HepG2 (cell line): ENCODE measurements around the gene CLEC18C. TPM values are rescaled to one million over a fixed set of nuclear protein-coding genes. Genes with fewer than 3 reads are reported as not detected.

Source experiments
- KLF6 ChIP-seq: IDR thresholded peaks from 2 replicates; pipeline ENCODE4 v1.8.0; 2016; ENCODE audit warnings: missing biosample characterization, missing genetic modification reagents
- NCOA2 ChIP-seq: sonication (generic); formaldehyde crosslinking; IDR thresholded peaks from 2 replicates; pipeline ENCODE4 v1.8.0; 2022; ENCODE audit warnings: inconsistent platforms
- REPIN1 ChIP-seq: sonication (generic); formaldehyde crosslinking; IDR thresholded peaks from 2 replicates; pipeline ENCODE4 v1.8.0; 2022; ENCODE audit warnings: missing genetic modification reagents, low read depth, mild to moderate bottlenecking, borderline replicate concordance
- SP4 ChIP-seq: sonication (generic); formaldehyde crosslinking; IDR thresholded peaks from 2 replicates; pipeline ENCODE4 v1.8.1; 2023; ENCODE audit warnings: mild to moderate bottlenecking, missing genetic modification reagents
- SRY ChIP-seq: sonication (generic); formaldehyde crosslinking; IDR thresholded peaks from 2 replicates; pipeline ENCODE4 v1.8.0; 2022; ENCODE audit warnings: mild to moderate bottlenecking, missing genetic modification reagents
- TSC22D2 ChIP-seq: sonication (generic); formaldehyde crosslinking; IDR thresholded peaks from 2 replicates; pipeline ENCODE4 v1.5.1; 2020; ENCODE audit warnings: missing genetic modification reagents, mild to moderate bottlenecking, borderline replicate concordance
- ZNF260 ChIP-seq: sonication (generic); formaldehyde crosslinking; IDR thresholded peaks from 2 replicates; pipeline ENCODE4 v1.4.0; 2020; ENCODE audit warnings: missing genetic modification reagents, low read depth, mild to moderate bottlenecking, borderline replicate concordance
- ZNF407 ChIP-seq: sonication (generic); formaldehyde crosslinking; IDR thresholded peaks from one replicate; pipeline ENCODE4 v1.5.1; 2020; ENCODE audit warnings: mild to moderate bottlenecking, missing genetic modification reagents; ENCODE audit errors: not compliant biosample characterization
- ZNF687 ChIP-seq: sonication (generic); formaldehyde crosslinking; IDR thresholded peaks from 2 replicates; pipeline ENCODE4 v1.5.1; 2020; ENCODE audit warnings: mild to moderate bottlenecking, missing genetic modification reagents, moderate library complexity
- polyA plus RNA-seq, 8 experiments: library from polyadenylated mRNA; depleted of rRNA in 3 of 8; stranded (reverse) in 7 of 8; unstranded in 1 of 8; fragments of >200 nt; fragmentation: Illumina TruSeq in 4 of 8; extraction: Trizol in 4 of 8; gene quantifications; 2 replicates each; pipeline versions ENCODE4 v1.2.1 to v1.2.3, GENCODE V29; 2011 to 2016; ENCODE audit warnings: low read depth in 4 of 8, missing spikeins in 1 of 8, mixed read lengths in 1 of 8; ENCODE audit not compliant: insufficient read depth in 1 of 8
- total RNA-seq, 5 experiments: library from RNA; depleted of rRNA; stranded (reverse); fragments of >200 nt; fragmentation: Illumina TruSeq; extraction: Trizol; gene quantifications; 2 replicates each; pipeline ENCODE4 v1.2.3, GENCODE V29; 2016; ENCODE audit warnings: low read depth in 1 of 5
- TF ChIP-seq, protein P1 (sequence below): IDR thresholded peaks from 2 replicates; pipeline ENCODE4 v1.6.1; 2016; ENCODE audit warnings: low read depth, control low read depth
- TF ChIP-seq, protein P2 (sequence below): sonication (generic); formaldehyde crosslinking; conservative IDR thresholded peaks from 2 replicates; pipeline ENCODE4 v1.5.0; 2020; ENCODE audit warnings: missing genetic modification reagents

The CLEC18C gene
- total and polyA plus RNA-seq, 2 of the 13 experiments (the other 11 are each of a cell fraction or from before 2014, with no cell fraction given): 0.15 to 0.29 TPM

GRCh38 chr16:70157477-70158260 lies 15.9 kb upstream of the CLEC18C start (continued):
- TF ChIP-seq REPIN1 (peak; percentile 97), ZNF687 (CRISPR knock-in tag) (peak; percentile 28), KLF6 (CRISPR knock-in tag) (peak; percentile 56), ZNF260 (CRISPR knock-in tag) (no peak), ZNF407 (CRISPR knock-in tag) (peak; percentile 33), NCOA2 (peak; percentile 74), SP4 (CRISPR knock-in tag) (peak; percentile 43; the same call in 1 of the 2 replicates), SRY (no peak), TSC22D2 (CRISPR knock-in tag) (no peak)
- TF ChIP-seq, protein P1, sequence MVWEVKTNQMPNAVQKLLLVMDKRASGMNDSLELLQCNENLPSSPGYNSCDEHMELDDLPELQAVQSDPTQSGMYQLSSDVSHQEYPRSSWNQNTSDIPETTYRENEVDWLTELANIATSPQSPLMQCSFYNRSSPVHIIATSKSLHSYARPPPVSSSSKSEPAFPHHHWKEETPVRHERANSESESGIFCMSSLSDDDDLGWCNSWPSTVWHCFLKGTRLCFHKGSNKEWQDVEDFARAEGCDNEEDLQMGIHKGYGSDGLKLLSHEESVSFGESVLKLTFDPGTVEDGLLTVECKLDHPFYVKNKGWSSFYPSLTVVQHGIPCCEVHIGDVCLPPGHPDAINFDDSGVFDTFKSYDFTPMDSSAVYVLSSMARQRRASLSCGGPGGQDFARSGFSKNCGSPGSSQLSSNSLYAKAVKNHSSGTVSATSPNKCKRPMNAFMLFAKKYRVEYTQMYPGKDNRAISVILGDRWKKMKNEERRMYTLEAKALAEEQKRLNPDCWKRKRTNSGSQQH (CRISPR knock-in tag): no peak
- TF ChIP-seq, protein P2, sequence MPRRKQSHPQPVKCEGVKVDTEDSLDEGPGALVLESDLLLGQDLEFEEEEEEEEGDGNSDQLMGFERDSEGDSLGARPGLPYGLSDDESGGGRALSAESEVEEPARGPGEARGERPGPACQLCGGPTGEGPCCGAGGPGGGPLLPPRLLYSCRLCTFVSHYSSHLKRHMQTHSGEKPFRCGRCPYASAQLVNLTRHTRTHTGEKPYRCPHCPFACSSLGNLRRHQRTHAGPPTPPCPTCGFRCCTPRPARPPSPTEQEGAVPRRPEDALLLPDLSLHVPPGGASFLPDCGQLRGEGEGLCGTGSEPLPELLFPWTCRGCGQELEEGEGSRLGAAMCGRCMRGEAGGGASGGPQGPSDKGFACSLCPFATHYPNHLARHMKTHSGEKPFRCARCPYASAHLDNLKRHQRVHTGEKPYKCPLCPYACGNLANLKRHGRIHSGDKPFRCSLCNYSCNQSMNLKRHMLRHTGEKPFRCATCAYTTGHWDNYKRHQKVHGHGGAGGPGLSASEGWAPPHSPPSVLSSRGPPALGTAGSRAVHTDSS (CRISPR knock-in tag): no peak
